Measurements from ENCODE around the gene RICTOR.

- TF ChIP-seq CTCF (IDR thresholded peaks at IDR 0.05): no peak
- no peak for TF ChIP-seq EP300 (IDR thresholded peaks at IDR 0.05)
- TF ChIP-seq POLR2AphosphoS5 (IDR thresholded peaks at IDR 0.05): no peak
Measured at GRCh38 chr5:39057734-39058133, 16.5 kb downstream of the RICTOR start.
